Measurements from ENCODE around the gene CPPED1.

Gene CPPED1

GRCh38 chr16:12677502-12677901 lies 126.2 kb downstream of the CPPED1 start:
- DNase-seq, result no peak

GRCh38 chr16:12675852-12676251 lies 127.8 kb downstream of the CPPED1 start:
- DNase-seq, result no peak

- no peak for DNase-seq
Observed at GRCh38 chr16:12675046-12675445, 128.6 kb downstream of the CPPED1 start.

DNA sequence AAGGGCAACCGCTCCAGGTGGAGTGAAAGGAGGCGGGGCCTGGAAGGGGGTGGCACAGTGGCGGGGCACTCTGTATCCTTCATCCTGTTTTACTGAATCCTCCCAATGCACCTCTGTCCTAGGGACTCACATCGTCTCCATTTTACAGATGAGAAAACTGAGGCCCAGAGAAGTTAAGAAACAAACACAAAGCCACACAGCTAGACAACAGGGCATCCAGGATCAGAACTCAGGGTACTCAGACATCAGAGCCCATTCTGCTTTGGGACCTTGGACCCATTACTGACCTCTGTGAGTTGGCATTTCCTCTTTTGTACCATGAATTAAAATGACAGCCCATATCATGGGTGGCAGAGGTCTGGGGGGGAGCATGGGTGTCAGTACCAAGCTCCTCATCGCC lies 129.2 kb downstream of the CPPED1 start:
- DNase-seq, result no peak

GRCh38 chr16:12674071-12674470 lies 129.6 kb downstream of the CPPED1 start:
- DNase-seq, result no peak

DNA sequence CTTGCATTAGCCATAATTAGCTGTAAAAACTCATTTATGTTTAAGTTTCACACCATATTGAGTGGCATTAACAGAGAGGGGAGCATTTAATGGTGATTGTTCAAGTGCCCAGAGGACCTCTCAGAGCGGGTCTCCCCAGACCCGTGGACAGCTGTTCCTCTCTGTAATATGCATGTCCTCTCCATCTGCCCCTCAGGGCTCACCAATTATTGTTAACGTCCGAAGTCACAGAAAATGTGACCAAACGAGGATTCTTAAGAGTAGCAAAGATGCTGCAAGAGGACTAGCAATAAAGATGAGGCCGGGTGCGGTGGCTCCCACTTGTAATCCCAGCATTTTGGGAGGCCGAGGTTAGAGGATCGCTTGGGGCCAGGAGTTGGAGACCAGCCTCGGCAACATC lies 130.2 kb downstream of the CPPED1 start:
- DNase-seq, result no peak

- DNase-seq, result no peak
Observed at GRCh38 chr16:12672986-12673385, 130.7 kb downstream of the CPPED1 start.

- DNase-seq, result no peak
Observed at GRCh38 chr16:12669908-12670307, 133.8 kb downstream of the CPPED1 start.

GRCh38 chr16:12667909-12668308 lies 135.8 kb downstream of the CPPED1 start:
- no peak for DNase-seq

GRCh38 chr16:12664164-12664733 lies 139.4 kb downstream of the CPPED1 start:
- DNase-seq, result no peak

GRCh38 chr16:12661656-12662172 lies 142.0 kb downstream of the CPPED1 start:
- DNase-seq, result no peak

GRCh38 chr16:12659871-12660270 lies 143.8 kb downstream of the CPPED1 start:
- no peak for DNase-seq

GRCh38 chr16:12658506-12658905 lies 145.2 kb downstream of the CPPED1 start:
- no peak for DNase-seq

DNA sequence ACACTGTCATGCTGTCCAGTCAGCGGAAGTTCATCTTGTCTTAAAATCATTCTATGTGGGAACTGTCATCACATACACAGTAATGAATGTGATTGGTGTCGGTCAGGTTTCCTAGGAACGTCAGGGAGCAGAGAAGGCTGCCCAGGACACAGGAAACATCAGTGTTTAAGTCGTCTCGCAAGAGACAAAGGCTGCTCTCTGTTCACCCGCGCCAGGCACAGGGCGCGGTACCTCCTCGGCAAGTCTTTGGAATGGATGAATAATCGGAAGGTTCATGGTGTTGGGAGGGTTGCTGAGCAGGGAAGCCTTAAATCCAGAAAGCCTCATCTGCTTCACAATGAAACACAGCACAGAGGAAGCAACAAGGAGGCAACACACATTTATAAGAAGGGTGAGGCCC lies 148.2 kb downstream of the CPPED1 start:
- no peak for DNase-seq

DNA sequence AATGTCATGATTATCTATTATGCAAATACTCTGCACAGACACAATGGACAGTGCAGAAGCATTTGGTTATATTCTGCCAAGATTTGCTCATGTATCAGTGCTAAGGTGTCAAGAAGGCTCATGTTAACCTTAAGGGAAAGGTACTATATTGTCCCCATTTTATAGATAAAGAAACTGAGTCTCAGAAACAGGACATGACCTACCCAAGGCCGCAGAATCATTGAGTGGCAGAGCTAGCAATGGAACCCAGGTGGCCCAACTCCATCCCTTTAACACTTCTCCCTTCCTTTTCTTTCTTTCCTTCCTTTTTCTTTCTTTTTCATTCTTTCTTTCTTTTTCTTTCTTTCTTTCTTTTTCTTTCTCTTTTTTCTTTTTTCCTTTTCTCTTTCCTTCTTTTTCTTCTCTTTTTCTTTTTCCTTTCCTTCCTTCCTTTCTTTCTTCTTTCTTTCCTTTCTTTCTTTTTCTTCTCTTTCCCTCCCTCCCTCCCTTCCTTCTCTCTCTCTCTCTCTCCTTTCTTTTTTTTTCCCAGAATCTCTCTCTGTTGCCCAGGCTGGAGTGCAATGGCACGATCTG lies 149.8 kb downstream of the CPPED1 start:
- DNase-seq, result no peak

- DNase-seq, result no peak
Observed at GRCh38 chr16:12652924-12653323, 150.8 kb downstream of the CPPED1 start.

DNA sequence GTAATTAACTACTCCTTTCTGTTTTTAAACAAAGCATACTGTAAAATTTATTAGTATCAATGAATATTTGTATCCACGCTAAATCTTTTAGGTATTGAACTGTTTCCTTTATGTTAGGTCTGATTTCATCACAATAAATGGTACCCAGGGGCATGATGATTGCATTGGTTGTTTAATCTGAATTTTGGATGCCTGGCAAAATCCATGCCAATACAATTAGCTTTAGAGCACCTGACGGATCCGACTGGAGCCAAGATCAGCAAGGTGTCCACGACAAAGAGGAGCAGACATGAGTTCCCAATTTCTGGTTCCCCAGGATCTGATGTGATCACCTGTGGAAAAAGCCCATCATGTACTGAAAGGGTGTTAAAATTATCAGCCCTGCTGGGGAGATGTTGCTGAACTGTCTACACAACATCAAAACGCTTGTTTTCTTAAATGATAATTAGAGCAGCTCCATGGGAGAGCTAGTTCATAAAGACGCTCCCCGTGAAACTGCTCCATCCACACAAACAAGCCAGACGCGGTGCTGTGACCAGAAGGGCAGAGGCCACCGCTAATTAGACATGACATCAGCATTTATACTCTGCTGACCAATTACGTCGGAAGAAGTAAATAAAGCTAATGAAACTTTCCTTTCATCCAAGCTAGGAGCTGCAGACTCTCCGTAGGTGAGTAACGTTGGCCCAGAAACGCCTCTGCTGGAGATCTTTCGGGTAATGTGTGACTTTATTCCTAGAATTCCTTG lies 151.7 kb downstream of the CPPED1 start:
- no peak for DNase-seq

DNA sequence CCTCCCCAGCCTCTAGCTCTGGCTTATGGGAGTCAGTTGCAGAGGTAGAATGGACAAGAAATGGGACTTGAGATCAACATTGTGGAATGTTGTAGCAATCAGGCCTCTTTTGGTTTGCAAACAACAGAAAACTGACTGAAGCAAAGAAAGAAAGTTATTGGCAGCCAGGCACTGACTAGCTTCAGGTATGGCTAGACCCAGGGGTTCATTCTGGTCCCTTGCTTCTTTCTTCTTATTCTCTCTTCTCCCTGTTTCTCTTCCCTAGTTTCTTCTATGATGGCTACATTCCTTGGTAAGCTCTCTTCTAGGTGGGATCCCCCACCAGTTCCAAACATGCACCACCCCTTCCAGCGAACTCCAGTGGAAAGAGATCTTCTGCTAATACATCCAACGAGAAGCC lies 154.3 kb downstream of the CPPED1 start:
- DNase-seq, result no peak

GRCh38 chr16:12646490-12647274 lies 157.0 kb downstream of the CPPED1 start:
- DNase-seq, result peak; percentile 71

DNA sequence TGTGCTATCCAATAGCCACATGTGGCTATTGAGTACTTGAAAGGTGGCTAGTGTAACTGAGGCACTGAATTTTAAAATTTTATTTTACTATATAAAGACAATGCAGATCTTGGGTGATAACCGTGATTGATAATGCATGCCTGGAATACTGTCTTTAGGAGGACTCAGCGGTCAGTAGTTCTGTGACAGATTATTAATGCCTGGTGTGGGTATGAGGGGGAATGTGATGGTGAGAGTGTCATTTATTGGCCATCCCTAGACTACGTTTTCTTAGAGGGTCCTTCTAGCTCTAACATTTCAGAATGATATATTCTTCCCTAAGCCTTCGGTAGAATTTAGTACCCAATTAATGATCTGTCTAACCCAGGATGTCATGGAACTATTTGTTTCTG lies 157.6 kb downstream of the CPPED1 start:
- no peak for DNase-seq

GRCh38 chr16:12643034-12643455 lies 160.6 kb downstream of the CPPED1 start:
- no peak for DNase-seq

- DNase-seq, result no peak
Observed at GRCh38 chr16:12639044-12639443, 164.6 kb downstream of the CPPED1 start.

DNA sequence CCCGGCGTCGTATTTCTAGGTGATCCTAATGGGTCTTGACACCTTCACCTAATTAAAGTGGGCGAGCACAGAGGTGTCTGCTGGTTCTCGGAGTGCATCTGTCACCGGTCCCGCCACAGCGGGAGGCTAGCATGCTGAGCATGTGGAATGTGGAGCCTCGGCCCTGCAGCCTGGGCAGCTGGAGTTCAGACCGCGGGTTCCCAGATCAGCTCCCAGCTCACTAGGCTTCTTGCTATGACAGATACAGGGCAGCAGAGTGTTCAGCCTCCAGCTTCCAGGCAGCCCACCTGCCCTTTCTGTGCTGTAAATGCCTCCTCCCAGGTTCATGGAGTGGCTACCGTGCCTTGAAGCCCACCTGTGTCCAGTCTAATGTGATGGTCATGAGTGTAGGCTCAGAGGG lies 166.7 kb downstream of the CPPED1 start:
- DNase-seq, result no peak

- DNase-seq, result no peak
Observed at GRCh38 chr16:12629271-12629670, 174.4 kb downstream of the CPPED1 start.
